Hepatocyte (in vitro differentiated cells): Measurements from ENCODE around the gene ADNP2. TPM values are rescaled to one million over a fixed set of nuclear protein-coding genes. Genes with fewer than 3 reads are reported as not detected.

Source experiments
- DNase-seq: peaks from one replicate; pipeline ENCODE4 v3.0.0-alpha.2; 2016; ENCODE audit warnings: low spot score
- H2AFZ ChIP-seq: fragments of 200-600 bp; sonication (generic); 2 replicates; pipeline ENCODE4 v1.6.0; 2016; ENCODE audit warnings: antibody characterized with exemption, mild to moderate bottlenecking
- H3K27ac ChIP-seq: fragments of 200-600 bp; sonication (generic); 2 replicates; pipeline ENCODE4 v1.5.1; 2016; ENCODE audit warnings: mild to moderate bottlenecking
- H3K27me3 ChIP-seq: fragments of 200-600 bp; sonication (generic); 2 replicates; pipeline ENCODE4 v1.6.1; 2016
- H3K36me3 ChIP-seq: fragments of 200-600 bp; sonication (generic); replicated peaks from 2 replicates; pipeline ENCODE4 v1.5.1; 2016; ENCODE audit warnings: low read depth; ENCODE audit not compliant: insufficient read depth
- H3K4me1 ChIP-seq: fragments of 200-600 bp; sonication (generic); 2 replicates; pipeline ENCODE4 v1.5.1; 2016; ENCODE audit warnings: mild to moderate bottlenecking, moderate library complexity; ENCODE audit not compliant: insufficient read depth
- H3K4me2 ChIP-seq: fragments of 200-600 bp; sonication (generic); 2 replicates; pipeline ENCODE4 v1.6.0; 2016
- H3K4me3 ChIP-seq: fragments of 200-600 bp; sonication (generic); 2 replicates; pipeline ENCODE4 v1.5.1; 2016; ENCODE audit warnings: mild to moderate bottlenecking
- H3K79me2 ChIP-seq: fragments of 200-600 bp; sonication (generic); 2 replicates; pipeline ENCODE4 v1.6.0; 2017; ENCODE audit warnings: mild to moderate bottlenecking
- H3K9me2 ChIP-seq: fragments of 200-600 bp; sonication (generic); replicated peaks from 2 replicates; pipeline ENCODE4 v1.6.0; 2017; ENCODE audit warnings: mild to moderate bottlenecking; ENCODE audit not compliant: insufficient read depth
- H3K9me3 ChIP-seq: fragments of 200-600 bp; sonication (generic); 2 replicates; pipeline ENCODE4 v1.5.1; 2016; ENCODE audit warnings: low read depth, mild to moderate bottlenecking
- H4K20me1 ChIP-seq: fragments of 200-600 bp; sonication (generic); 2 replicates; pipeline ENCODE4 v1.6.0; 2016; ENCODE audit warnings: mild to moderate bottlenecking; ENCODE audit not compliant: insufficient read depth, poor library complexity, severe bottlenecking
- EZH2 ChIP-seq: fragments of 200-600 bp; sonication (generic); IDR thresholded peaks from 2 replicates; pipeline ENCODE4 v1.6.1; 2016; ENCODE audit warnings: antibody characterized with exemption, mild to moderate bottlenecking, borderline replicate concordance
- EZH2phosphoT487 ChIP-seq: fragments of 200-600 bp; sonication (generic); IDR thresholded peaks from one replicate; pipeline ENCODE4 v1.6.1; 2018; ENCODE audit warnings: antibody characterized with exemption, mild to moderate bottlenecking, low read depth, moderate library complexity; ENCODE audit not compliant: unreplicated experiment, severe bottlenecking
- WGBS: methylation state at CpG from one replicate; pipeline ENCODE4 v1.1.6; 2016; ENCODE audit warnings: low lambda C conversion rate; ENCODE audit errors: missing lambda C conversion rate; 5-methylcytosine and 5-hydroxymethylcytosine counted together
- polyA plus RNA-seq: library from polyadenylated mRNA; unstranded; fragments of >200 nt; fragmentation: Nextera tagmentation; extraction: Ambion mirVana; gene quantifications from 2 replicates; pipeline ENCODE4 v1.2.1, GENCODE V29; 2016
- total RNA-seq: library from RNA; depleted of rRNA; stranded (reverse); fragments of >200 nt; gene quantifications from 2 replicates; pipeline ENCODE4 v1.2.3, GENCODE V29; 2014
- TF ChIP-seq, protein P1 (sequence below): fragments of 200-600 bp; sonication (generic); IDR thresholded peaks from 2 replicates; pipeline ENCODE4 v1.5.1; 2016; ENCODE audit warnings: antibody characterized with exemption, mild to moderate bottlenecking; ENCODE audit not compliant: poor library complexity

Gene ADNP2
- total and polyA plus RNA-seq, 2 experiments from 2014 or later = 5.3 to 19.8 TPM

DNA sequence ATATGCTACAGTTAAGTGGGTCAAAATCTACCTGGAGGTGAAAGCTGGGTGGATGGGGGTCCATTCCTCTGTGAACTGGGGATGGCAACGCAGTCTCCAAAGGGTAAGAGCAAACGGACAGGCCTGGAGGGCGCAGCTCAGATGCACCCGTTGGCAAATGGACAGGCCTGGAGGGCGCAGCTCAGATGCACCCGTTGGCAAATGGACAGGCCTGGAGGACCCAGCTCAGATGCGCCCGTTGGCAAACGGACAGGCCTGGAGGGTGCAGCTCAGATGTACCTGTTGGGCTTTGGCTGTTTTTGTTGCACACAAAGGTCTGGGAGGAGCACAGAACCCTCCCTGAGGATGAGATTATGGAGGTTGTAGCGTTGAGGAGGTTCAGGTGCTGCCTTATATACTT lies 41.2 kb upstream of the ADNP2 start:
- Histone ChIP-seq H3K27ac (no peak overlapping the region), H2AFZ (no peak overlapping the region), H3K36me3 (no peaks in the 10 kb centered on the region), H3K4me3 (no peak overlapping the region), H3K27me3 (no peaks in the 10 kb centered on the region), H3K79me2 (no peaks in the 10 kb centered on the region), H3K9me3 (peaks cover 7% of the 10 kb centered on the region), H4K20me1 (no peaks in the 10 kb centered on the region), H3K4me2 (no peak overlapping the region), H3K9me2 (no peaks in the 10 kb centered on the region), H3K4me1 (no peaks in the 10 kb centered on the region)
- 92% methylated on average over 10 of the region's 10 CpGs for WGBS
- TF ChIP-seq EZH2 = no peak
- no peak for TF ChIP-seq EZH2phosphoT487
- TF ChIP-seq, protein P1, sequence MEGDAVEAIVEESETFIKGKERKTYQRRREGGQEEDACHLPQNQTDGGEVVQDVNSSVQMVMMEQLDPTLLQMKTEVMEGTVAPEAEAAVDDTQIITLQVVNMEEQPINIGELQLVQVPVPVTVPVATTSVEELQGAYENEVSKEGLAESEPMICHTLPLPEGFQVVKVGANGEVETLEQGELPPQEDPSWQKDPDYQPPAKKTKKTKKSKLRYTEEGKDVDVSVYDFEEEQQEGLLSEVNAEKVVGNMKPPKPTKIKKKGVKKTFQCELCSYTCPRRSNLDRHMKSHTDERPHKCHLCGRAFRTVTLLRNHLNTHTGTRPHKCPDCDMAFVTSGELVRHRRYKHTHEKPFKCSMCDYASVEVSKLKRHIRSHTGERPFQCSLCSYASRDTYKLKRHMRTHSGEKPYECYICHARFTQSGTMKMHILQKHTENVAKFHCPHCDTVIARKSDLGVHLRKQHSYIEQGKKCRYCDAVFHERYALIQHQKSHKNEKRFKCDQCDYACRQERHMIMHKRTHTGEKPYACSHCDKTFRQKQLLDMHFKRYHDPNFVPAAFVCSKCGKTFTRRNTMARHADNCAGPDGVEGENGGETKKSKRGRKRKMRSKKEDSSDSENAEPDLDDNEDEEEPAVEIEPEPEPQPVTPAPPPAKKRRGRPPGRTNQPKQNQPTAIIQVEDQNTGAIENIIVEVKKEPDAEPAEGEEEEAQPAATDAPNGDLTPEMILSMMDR = no peak
- no peak for DNase-seq

DNA sequence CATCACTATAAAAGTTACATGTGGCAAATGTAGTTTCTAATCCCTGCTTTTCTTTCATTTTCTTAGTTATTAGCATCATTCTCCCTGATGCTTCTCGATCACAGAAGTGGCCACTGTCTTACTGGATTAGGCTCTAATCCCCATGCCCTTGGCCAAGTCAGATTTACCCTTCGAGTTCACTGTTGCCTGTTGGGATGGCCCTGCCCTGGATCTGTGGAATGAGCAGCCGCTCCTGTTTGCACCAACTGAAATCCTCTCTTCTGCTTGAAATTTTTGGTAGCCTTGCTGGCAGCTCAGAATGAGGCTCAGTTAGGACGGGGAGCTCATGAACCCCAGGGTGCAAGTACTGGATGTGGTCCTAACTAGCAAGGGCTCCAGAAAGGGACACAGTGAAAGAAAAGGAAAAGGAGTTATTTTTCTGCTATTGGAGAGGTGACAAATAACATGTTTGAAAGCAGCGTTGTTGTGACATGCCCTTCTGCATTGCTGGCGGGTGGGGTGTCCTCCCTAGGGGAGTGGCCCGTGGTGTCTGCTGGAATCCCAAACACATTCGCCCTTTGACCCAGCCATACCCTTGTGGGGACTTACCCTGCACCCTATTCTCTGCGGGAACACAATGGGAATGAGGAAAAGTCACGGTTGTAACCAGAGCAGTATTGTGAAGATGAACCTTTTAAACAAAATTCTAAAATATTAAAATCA lies 40.3 kb upstream of the ADNP2 start:
- WGBS = 83% methylated on average over 10 of the region's 10 CpGs
- no peak for DNase-seq
- H2AFZ ChIP-seq = no peak overlapping the region
- no peaks in the 10 kb centered on the region for H3K9me2 ChIP-seq
- H3K4me1 ChIP-seq = no peaks in the 10 kb centered on the region
- H4K20me1 ChIP-seq = no peaks in the 10 kb centered on the region
- no peak overlapping the region for H3K4me3 ChIP-seq
- H3K27me3 ChIP-seq = no peaks in the 10 kb centered on the region
- peaks cover 3% of the 10 kb centered on the region for H3K9me3 ChIP-seq
- H3K79me2 ChIP-seq = no peaks in the 10 kb centered on the region
- H3K36me3 ChIP-seq = no peaks in the 10 kb centered on the region
- H3K4me2 ChIP-seq = no peak overlapping the region
- TF ChIP-seq EZH2phosphoT487 = no peak
- TF ChIP-seq, protein P1 = no peak
- no peak for TF ChIP-seq EZH2
- H3K27ac ChIP-seq = no peak overlapping the region

DNA sequence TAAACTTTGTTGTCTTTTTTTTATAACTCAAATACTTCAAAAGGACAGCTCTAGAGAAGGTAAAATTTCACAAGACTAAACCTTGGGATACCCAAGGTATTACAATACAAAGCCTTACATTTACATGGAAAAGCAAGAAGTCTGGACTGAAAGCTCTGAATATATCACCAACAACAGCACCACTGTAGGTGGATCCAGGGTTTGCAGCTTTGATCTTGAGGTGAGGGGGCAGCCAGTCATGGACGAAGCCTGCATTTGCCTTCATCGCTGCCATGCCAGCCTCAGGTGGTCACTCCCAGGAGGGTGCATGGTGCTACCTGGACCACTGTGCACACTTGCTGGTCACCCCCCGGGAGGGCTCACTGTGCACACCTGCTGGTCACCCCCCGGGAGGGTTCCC lies 38.2 kb upstream of the ADNP2 start:
- H3K9me3 ChIP-seq = no peaks in the 10 kb centered on the region

More for the DNA sequence above, 38.2 kb upstream of the ADNP2 start:
- TF ChIP-seq, protein P1 = no peak
- TF ChIP-seq EZH2phosphoT487 = no peak
- no peak for TF ChIP-seq EZH2
- Histone ChIP-seq H3K79me2 (no peaks in the 10 kb centered on the region), H4K20me1 (no peaks in the 10 kb centered on the region), H2AFZ (no peak overlapping the region), H3K27ac (no peak overlapping the region), H3K36me3 (no peaks in the 10 kb centered on the region), H3K4me1 (no peaks in the 10 kb centered on the region), H3K27me3 (no peaks in the 10 kb centered on the region), H3K4me2 (no peak overlapping the region), H3K9me2 (no peaks in the 10 kb centered on the region), H3K4me3 (no peak overlapping the region)
- DNase-seq = no peak
- 94% methylated on average over 3 of the region's 4 CpGs for WGBS
